ENCODE data around the gene HNRNPH3. TPM values are rescaled to one million over a fixed set of nuclear protein-coding genes. Genes with fewer than 3 reads are reported as not detected.

Gene HNRNPH3
- 100 to 1,000 TPM; 139 to 145 TPM for total RNA-seq

GRCh38 chr10:68331455-68332258 lies at the start of gene HNRNPH3:
Gene HNRNPH3, plus strand, starts transcription at chr10:68332064. Its CDS starts 5,158 bp downstream, at chr10:68337222.
- peaks cover 38% of the 10 kb centered on the region for H3K4me1 Mint-ChIP-seq (ENCODE audit: low read depth)
- POLR2A ChIA-PET = interaction anchor here (0.7 to 4.7 kb wide), 19 partner anchors 12 to 756 kb away, joined by 3 to 44 read pairs (median 3); partner anchors contain the start of genes DDX21, DNA2, HERC4 and SRGN
- peak within 1 kb of the TSS; percentile 94 for H3K4me3 Mint-ChIP-seq
- CTCF ChIA-PET = interaction anchor here (0.8 to 4.8 kb wide), 7 partner anchors 8 to 476 kb away, joined by 3 to 21 read pairs (median 5); no protein-coding TSS in a partner anchor
- intact Hi-C loops (cut with micrococcal nuclease) = no loop called here
- peak within 1 kb of the TSS; percentile 100 for H3K27ac Mint-ChIP-seq
- no peaks in the 10 kb centered on the region for H3K27me3 Mint-ChIP-seq
- no peaks in the 10 kb centered on the region for H3K9me3 Mint-ChIP-seq
- TF ChIP-seq, protein P1, sequence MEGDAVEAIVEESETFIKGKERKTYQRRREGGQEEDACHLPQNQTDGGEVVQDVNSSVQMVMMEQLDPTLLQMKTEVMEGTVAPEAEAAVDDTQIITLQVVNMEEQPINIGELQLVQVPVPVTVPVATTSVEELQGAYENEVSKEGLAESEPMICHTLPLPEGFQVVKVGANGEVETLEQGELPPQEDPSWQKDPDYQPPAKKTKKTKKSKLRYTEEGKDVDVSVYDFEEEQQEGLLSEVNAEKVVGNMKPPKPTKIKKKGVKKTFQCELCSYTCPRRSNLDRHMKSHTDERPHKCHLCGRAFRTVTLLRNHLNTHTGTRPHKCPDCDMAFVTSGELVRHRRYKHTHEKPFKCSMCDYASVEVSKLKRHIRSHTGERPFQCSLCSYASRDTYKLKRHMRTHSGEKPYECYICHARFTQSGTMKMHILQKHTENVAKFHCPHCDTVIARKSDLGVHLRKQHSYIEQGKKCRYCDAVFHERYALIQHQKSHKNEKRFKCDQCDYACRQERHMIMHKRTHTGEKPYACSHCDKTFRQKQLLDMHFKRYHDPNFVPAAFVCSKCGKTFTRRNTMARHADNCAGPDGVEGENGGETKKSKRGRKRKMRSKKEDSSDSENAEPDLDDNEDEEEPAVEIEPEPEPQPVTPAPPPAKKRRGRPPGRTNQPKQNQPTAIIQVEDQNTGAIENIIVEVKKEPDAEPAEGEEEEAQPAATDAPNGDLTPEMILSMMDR (IDR thresholded peaks at IDR 0.05) = no peak
- peaks cover 41% of the 10 kb centered on the region for H3K36me3 Mint-ChIP-seq (ENCODE audit: low read depth)
- ATAC-seq = peak; percentile 90
- peak; percentile 98 for DNase-seq

DNA sequence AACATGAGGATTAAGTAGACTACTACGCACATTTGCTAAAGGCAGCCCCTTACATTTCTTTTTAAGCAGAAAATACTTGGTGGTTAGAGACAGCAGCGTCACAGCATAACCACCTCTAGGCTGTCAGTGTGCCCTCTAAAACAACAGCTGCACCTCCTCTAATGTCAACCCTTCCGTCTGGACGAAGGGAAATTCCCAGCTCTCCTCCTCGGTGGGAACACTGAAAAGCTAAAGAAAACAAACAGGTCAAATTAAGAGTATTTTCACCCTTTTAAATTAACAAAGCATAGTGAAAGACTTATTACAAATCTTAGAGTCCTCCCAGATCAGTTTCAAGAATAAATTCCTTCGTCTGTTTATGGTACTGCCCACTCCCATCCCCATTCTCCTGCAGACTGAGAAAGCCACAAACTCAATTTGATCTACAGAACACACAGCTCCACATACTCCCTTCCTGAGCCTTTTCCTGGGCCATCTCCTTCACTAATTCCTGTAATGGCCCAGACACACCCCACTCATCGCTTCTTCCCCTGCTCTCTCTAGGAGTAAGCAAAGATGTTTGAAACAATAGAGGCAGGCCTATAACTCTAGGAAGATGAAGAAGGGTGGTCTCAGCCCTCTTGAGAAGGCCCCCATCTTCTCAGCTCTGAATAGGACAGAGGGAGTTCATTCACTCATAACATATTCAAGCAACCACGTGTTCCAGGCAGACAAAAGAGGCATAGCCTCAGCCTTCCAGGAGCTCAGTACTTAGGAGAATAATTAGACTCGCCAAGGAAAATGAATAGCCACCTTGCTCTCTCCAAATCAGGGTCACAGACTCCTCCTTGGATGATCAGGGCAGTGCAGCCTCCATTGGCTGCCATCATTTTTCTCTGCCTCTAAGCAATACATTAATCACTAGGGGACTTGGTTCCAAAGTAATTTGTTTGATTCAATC lies 47.5 kb upstream of the HNRNPH3 start:
- TF ChIP-seq, protein P1 (IDR thresholded peaks at IDR 0.05) = no peak
- H3K36me3 Mint-ChIP-seq (ENCODE audit: low read depth) = no peaks in the 10 kb centered on the region
- H3K27ac Mint-ChIP-seq = no peak overlapping the region
- intact Hi-C loops (cut with micrococcal nuclease) = no loop called here
- ATAC-seq = no peak
- peaks cover 2% of the 10 kb centered on the region for H3K9me3 Mint-ChIP-seq
- no peak overlapping the region for H3K4me3 Mint-ChIP-seq
- ChIA-PET CTCF (interaction anchor here (1.6 kb wide), 1 partner anchor 65 kb away, joined by 4 read pairs; no protein-coding TSS in a partner anchor), POLR2A (interaction anchor here (0.7 to 0.8 kb wide), 3 partner anchors 12 to 53 kb away, joined by 3 to 4 read pairs (median 3); partner anchors contain the start of gene HNRNPH3)
- H3K27me3 Mint-ChIP-seq = no peaks in the 10 kb centered on the region
- H3K4me1 Mint-ChIP-seq (ENCODE audit: low read depth) = peaks cover 4% of the 10 kb centered on the region
- no peak for DNase-seq

GRCh38 chr10:68288717-68289116 lies 43.1 kb upstream of the HNRNPH3 start:
- CTCF ChIA-PET = interaction anchor here (3.3 to 3.4 kb wide), 2 partner anchors 13 to 76 kb away, joined by 12 read pairs; no protein-coding TSS in a partner anchor
- no peaks in the 10 kb centered on the region for H3K9me3 Mint-ChIP-seq
- no peak overlapping the region for H3K27ac Mint-ChIP-seq
- TF ChIP-seq, protein P1 (IDR thresholded peaks at IDR 0.05) = no peak
- DNase-seq (no peak), ATAC-seq (no peak)
- no peaks in the 10 kb centered on the region for H3K36me3 Mint-ChIP-seq (ENCODE audit: low read depth)
- H3K27me3 Mint-ChIP-seq = no peaks in the 10 kb centered on the region
- POLR2A ChIA-PET = no interaction called here
- H3K4me3 Mint-ChIP-seq = no peak overlapping the region
- intact Hi-C loops (cut with micrococcal nuclease) = no loop called here
- no peaks in the 10 kb centered on the region for H3K4me1 Mint-ChIP-seq (ENCODE audit: low read depth)

GRCh38 chr10:68290736-68291135 lies 41.1 kb upstream of the HNRNPH3 start:
- ChIA-PET CTCF (interaction anchor here (1.0 kb wide), 1 partner anchor 11 kb away, joined by 3 read pairs; no protein-coding TSS in a partner anchor), POLR2A (no interaction called here)
- TF ChIP-seq, protein P1 (IDR thresholded peaks at IDR 0.05) = no peak
- H3K27me3 Mint-ChIP-seq = no peaks in the 10 kb centered on the region
- no peaks in the 10 kb centered on the region for H3K4me1 Mint-ChIP-seq (ENCODE audit: low read depth)
- DNase-seq (no peak), ATAC-seq (no peak)
- no peaks in the 10 kb centered on the region for H3K36me3 Mint-ChIP-seq (ENCODE audit: low read depth)
- H3K27ac Mint-ChIP-seq = no peak overlapping the region
- no peaks in the 10 kb centered on the region for H3K9me3 Mint-ChIP-seq
- H3K4me3 Mint-ChIP-seq = no peak overlapping the region
- intact Hi-C loops (cut with micrococcal nuclease) = no loop called here

Data from activated CD8-positive, alpha-beta T cell treated with anti-CD3 and anti-CD28 coated beads for 36 hours (primary cell).